Bronchial epithelial cell (primary cell): ENCODE results near the gene CRMP1. TPM values are rescaled to one million over a fixed set of nuclear protein-coding genes. Genes with fewer than 3 reads are reported as not detected.
"Not testable (repeated sequence)": the region's sequence is repeated elsewhere in the genome, so short reads cannot be mapped to it uniquely, and the experiment has no call there.

Source experiments
- DNase-seq: peaks from one replicate; pipeline ENCODE4 v3.0.0-alpha.2; 2010; ENCODE audit warnings: low read depth
- FAIRE-seq: peaks from 2 replicates; lab custom pipeline; 2011; peaks lifted over from hg19 to GRCh38; lab: Jason Lieb, UNC
- H3K27me3 ChIP-seq: 2 replicates; pipeline ENCODE4 v1.5.1; 2011; ENCODE audit warnings: low read length; ENCODE audit not compliant: control insufficient read depth, insufficient read depth
- H3K36me3 ChIP-seq: 2 replicates; pipeline ENCODE4 v1.5.1; 2011; ENCODE audit warnings: low read length; ENCODE audit not compliant: control insufficient read depth, insufficient read depth
- H3K4me3 ChIP-seq: 2 replicates; pipeline ENCODE4 v1.5.1; 2011; ENCODE audit warnings: mild to moderate bottlenecking, low read depth, low read length, control low read depth
- total RNA-seq: library from RNA; depleted of rRNA; stranded (reverse); fragments of >200 nt; gene quantifications from 2 replicates; pipeline ENCODE4 v1.2.1, GENCODE V29; 2014
- TF ChIP-seq, protein P1 (sequence below): IDR thresholded peaks from 2 replicates; pipeline ENCODE4 v1.5.1; 2011; ENCODE audit warnings: mild to moderate bottlenecking, moderate library complexity, low read length, control low read depth, inconsistent platforms; ENCODE audit not compliant: insufficient read depth, severe bottlenecking

Gene CRMP1
- total RNA-seq, 1 donor from 2014 or later = not detected

- Histone ChIP-seq H3K27me3 (no peaks in the 10 kb centered on the region), H3K36me3 (no peaks in the 10 kb centered on the region), H3K4me3 (no peak overlapping the region)
- DNase-seq = no peak
- TF ChIP-seq, protein P1, sequence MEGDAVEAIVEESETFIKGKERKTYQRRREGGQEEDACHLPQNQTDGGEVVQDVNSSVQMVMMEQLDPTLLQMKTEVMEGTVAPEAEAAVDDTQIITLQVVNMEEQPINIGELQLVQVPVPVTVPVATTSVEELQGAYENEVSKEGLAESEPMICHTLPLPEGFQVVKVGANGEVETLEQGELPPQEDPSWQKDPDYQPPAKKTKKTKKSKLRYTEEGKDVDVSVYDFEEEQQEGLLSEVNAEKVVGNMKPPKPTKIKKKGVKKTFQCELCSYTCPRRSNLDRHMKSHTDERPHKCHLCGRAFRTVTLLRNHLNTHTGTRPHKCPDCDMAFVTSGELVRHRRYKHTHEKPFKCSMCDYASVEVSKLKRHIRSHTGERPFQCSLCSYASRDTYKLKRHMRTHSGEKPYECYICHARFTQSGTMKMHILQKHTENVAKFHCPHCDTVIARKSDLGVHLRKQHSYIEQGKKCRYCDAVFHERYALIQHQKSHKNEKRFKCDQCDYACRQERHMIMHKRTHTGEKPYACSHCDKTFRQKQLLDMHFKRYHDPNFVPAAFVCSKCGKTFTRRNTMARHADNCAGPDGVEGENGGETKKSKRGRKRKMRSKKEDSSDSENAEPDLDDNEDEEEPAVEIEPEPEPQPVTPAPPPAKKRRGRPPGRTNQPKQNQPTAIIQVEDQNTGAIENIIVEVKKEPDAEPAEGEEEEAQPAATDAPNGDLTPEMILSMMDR = no peak
- FAIRE-seq = no peak
These were observed 49.0 kb downstream of the CRMP1 start for GRCh38 chr4:5843573-5844530.

DNA sequence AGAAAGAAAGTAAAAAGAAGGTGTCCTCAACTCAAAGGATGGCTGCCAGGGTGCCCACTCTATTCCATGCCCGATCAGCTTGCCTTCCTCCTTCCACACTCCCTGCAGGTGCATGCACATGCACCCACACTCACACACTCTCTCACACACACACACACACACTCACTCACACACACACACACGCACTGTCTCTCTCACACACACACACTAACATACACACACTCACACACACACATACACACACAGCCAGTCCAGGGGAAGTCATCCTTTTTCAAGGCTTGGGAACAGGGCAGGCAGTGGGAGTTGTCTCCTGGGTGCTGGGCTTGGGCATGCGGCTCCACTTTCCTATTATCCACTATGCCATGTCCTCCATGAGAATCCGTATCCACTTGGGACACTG lies 50.4 kb downstream of the CRMP1 start:
- DNase-seq = no peak

DNA sequence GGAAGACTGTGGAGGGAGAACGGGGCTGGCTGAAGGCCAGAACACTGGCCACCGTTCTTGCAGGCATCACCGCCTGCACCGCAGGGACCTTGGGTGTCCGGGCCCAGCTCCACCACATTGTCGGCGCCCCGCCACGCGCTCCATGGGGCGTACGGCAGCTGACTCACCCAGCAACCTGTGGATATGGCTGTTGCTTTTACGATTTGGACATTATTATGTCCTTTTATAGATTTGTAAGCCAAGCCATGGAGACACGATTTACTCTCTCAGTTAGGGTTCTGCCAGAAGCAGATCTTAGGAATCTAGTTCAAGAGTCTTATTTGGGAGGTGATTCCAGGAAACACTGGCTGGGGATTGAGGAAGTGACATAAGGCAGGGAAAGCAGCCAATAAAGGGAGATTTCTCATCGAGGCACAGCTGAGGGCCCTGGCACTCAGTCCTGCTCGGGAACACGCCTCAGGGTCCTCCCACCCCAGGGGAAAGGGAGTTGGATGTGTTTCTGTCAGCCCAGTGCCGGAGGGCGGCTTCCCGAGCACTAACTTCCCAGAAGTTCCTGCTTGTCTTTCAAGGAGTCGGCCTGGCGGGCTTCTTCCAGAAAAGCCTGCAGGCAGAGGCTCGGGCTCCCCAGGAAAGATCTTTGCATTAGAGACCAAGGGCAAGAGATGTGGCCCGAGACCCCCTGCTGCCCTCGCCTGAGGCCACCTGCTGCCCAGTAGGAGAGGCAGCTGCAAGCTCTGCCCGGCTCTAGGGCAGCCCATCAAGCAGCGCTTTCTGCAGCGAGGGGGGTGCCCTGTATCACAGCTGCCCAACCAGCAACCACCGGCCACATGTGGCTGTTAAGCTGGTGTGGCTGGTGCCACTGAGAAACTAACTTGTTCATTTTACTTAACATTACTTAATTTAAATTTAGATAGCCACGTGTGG lies 52.9 kb downstream of the CRMP1 start:
- no peak overlapping the region for H3K4me3 ChIP-seq
- H3K27me3 ChIP-seq = no peaks in the 10 kb centered on the region
- FAIRE-seq (no peak), DNase-seq (no peak)
- no peaks in the 10 kb centered on the region for H3K36me3 ChIP-seq
- TF ChIP-seq, protein P1 = no peak

More for the DNA sequence above, 50.4 kb downstream of the CRMP1 start:
- FAIRE-seq = peak; percentile 7
- TF ChIP-seq, protein P1 = no peak
- Histone ChIP-seq H3K27me3 (no peaks in the 10 kb centered on the region), H3K4me3 (no peak overlapping the region), H3K36me3 (no peaks in the 10 kb centered on the region)

DNA sequence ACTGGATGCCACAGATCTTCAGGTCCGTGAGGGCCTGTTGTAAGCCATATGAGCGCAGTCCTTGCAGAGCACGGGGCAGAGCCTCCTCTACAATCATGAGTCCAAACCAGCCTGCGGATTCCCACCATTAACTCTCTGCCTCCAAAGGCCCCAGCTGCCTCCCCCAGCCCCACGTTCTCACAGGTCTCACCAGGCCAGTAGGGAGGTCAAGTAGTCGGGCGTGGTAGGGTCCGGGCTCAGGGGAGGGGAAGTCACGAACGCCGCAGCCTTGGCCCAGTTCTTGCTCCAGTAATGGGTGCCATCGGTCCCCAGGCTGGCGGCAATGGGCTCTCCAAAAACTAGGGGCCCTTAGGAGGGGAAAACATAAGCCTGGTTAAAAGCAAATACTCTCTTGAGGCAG lies 53.6 kb downstream of the CRMP1 start:
- no peaks in the 10 kb centered on the region for H3K27me3 ChIP-seq
- TF ChIP-seq, protein P1 = no peak
- no peaks in the 10 kb centered on the region for H3K36me3 ChIP-seq
- no peak for FAIRE-seq
- no peak overlapping the region for H3K4me3 ChIP-seq
- no peak for DNase-seq

DNA sequence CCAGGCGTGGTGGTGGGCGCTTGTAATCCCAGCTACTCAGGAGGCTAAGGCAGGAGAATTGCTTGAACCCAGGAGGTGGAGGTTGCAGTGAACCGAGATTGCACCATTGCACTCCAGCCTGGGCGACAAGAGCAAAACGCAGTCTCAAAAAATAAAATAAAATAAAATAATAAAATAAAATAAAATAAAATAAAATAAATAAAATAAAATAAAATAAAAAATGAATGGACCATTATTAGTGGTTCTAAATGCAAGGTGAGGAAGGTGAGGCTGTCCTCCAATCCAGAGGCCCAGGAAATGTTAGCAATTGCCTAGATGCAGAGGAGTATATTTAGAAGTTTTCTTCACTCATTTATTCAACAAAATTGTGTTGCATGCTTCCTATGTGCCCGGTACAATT lies 55.4 kb downstream of the CRMP1 start:
- H3K36me3 ChIP-seq, DNase-seq, H3K27me3 ChIP-seq, H3K4me3 ChIP-seq, FAIRE-seq: not testable (repeated sequence)

DNA sequence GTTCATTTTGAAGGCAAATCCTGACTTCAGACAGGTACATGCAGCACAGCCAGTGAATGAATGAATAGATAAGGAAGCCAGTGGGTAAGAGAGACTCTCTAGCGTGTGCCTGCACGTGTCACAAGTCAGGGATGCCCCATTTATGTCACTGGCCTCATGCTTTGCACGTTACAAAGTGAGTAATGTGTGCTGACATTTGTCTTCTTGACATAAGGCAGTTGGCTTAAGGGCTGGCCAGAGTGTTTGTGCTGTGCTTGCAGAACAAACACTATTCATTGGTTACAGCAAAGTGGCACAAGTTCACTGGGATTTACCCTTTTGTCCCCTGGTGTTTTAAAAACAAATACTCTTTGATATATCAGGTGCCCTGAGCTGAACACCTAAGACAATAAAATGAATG lies 55.9 kb downstream of the CRMP1 start:
- Histone ChIP-seq H3K4me3 (no peak overlapping the region), H3K36me3 (no peaks in the 10 kb centered on the region), H3K27me3 (no peaks in the 10 kb centered on the region)
- TF ChIP-seq, protein P1 = no peak
- no peak for FAIRE-seq
- DNase-seq = no peak
